HG02981 (cell line): ENCODE data around the gene CLIC5.
"Not testable (repeated sequence)": the region's sequence is repeated elsewhere in the genome, so short reads cannot be mapped to it uniquely, and the experiment has no call there.

Source experiments
- ATAC-seq: cut with Tn5 transposase; IDR thresholded peaks from one replicate; pipeline ENCODE4 v1.9.1; 2021; ENCODE audit warnings: mild to moderate bottlenecking, moderate library complexity; ENCODE audit not compliant: unreplicated experiment

The CLIC5 gene

GRCh38 chr6:45929421-45930361 lies 86.0 kb downstream of the CLIC5 start:
- ATAC-seq = no peak

- ATAC-seq = no peak
Observed at GRCh38 chr6:45928721-45929305, 86.8 kb downstream of the CLIC5 start.

GRCh38 chr6:45927421-45928320 lies 88.0 kb downstream of the CLIC5 start:
- no peak for ATAC-seq

DNA sequence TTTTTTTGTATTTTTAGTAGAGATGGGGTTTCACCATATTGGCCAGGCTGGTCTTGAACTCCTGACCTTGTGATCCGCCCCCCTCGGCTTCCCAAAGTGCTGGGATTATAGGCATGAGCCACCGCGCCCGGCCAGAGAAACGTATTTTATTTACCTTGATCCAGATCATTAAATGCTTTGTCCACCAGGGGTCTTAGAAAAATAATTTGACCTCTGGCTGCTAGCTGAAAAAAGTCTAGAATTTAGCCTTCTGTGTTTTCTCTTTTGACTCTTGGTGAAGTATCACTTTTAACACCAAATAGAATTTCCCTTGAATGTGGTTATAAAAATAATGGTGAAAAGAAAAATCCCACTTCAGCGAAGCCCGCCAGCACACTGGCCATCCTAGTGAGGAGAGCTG lies 89.2 kb downstream of the CLIC5 start:
- not testable (repeated sequence) for ATAC-seq

DNA sequence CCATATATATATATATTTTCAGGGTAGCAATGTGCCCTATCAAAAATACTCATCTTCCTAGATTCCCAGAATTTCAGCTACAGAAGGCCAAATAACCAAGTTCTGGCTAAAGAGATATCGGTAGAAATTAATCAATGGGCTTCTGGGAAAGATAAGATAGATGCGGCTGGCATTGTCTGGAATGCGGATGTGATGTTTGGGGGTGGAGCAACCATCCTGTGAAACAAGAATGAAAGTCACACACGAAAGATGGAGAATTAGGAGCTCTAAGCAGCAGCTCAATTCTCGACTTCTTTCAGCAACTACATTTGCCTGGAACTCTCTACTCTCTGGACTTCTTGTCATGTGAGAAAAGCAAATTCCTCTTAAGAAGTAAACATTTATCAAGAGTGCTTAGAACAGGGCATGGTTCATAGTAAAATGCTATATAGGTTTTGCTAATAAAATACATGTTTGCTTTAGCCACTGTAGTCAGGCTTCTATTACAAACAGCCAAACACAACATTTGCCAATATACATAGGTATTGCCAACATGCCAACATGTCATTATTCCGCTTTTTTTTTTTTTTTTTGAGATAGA lies 90.8 kb downstream of the CLIC5 start:
- ATAC-seq = no peak

DNA sequence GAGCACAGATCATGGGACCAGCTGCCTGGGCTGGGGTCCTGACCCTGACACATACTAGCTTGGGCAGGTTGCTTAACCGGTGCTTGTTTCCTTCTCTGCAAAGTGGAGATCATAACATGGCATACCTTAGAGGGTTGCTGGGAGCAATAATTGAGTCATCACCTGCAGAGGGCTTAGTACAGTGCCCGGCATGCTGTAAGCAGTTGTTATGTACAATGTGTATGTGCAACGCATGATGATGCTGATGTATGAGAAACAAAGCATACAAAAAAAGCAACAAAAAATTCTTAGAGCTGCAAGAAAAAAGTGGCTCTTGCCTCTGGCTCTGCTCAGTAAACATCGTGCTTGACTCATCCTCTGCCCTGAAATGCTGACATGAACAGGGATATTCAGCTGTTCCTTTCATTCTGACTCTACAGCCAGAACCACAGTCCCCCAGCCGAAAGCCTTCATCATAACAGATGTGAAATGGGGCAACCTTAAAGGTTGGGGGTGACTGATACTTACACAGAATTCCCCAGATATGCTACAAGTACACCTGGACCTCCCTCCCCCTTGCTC lies 91.7 kb downstream of the CLIC5 start:
- peak; percentile 43 for ATAC-seq

DNA sequence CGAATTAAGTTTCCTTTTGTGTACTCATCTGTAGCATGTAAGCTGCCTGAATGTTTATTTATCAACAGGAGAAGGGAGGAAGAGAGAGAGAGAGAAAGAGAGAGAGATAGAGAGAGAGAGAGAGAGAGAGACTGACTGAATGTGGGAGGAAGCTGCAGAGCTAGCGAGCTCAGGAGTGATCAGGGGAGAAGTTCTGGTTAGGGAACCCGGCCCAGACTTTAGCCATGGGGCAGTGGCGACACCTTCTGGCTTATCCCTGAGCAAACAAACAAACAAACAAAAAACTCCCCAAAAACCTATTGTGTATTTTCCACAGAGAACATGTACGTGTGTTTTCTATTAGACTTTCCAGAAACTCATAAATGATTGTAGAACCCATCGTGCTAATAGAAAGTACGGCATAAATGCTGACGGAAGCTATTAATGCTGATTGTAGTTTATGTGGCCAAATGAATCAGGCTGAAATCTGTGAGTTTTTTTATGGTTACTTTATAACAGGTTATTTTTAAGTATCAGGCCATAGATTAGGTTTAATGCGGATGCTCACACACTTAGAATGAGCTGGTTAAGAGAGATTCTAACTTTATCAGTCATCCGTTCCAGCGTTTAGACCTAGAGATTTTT lies 92.8 kb downstream of the CLIC5 start:
- ATAC-seq = no peak

DNA sequence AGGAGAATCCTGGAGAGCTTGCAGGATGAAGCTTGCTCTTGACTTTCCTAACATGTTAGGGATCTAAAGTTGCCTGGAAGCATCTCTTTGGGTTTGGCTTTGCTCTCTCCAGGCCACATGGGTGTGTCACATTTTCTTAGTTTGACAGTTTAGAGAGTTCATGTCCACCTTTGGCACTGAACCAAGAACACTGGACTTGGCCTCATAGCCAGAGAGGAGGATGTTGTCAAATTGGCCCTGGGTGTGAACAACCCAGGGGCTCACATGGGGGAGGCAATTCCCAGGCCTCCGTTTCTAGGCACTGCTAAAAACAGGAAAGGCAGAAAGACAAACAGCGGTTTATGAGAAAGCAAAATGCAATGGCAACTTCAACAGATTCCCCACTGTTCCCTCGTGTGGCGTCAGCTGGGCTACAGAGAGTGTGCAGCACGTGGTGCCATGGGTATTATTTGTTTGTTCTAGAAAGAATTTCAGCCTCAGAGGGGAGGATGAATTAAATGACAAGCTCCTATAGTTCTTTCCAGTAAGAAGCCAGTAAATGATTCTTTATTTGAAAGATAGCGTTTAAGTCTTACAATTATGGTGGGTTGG lies 93.9 kb downstream of the CLIC5 start:
- no peak for ATAC-seq

GRCh38 chr6:45920819-45921511 lies 94.7 kb downstream of the CLIC5 start:
- ATAC-seq = peak; percentile 70

DNA sequence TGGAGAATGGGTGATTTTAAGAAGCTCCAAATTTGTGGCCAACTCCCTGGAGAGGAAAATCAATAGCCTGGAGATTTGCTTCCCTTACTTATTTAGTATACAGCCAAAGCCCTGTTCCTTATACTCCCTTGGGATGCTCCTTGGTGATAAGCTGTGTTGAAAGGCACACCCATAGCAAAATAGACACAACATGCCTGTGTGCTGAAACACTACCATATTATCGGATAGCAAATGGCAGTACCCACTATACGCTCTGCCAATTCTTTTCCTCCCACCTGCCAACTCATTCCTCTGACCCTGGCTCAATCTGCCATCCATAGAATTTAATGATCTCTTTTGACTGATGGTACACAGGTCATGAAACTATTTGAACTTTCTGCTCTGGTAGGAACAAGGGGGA lies 98.2 kb downstream of the CLIC5 start:
- ATAC-seq = no peak

DNA sequence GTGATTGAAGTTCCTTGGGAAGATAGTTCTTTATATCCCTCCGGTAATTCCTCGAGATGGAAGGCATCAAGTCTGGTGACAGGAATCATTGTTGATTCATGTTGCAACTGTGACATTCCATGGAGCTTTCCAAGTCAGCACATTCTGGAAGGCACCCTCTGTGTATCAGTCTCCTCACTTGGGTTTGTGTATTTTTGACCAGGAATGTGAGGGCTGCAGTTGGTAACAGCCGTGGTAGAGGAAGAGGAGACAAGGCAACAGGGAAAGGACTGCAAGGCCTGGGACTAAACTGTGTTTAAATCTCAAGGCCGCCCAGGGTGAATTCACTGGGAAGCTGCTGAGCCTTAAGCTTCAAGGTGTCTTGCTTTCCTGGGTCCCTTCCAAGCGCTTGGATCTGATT lies 99.0 kb downstream of the CLIC5 start:
- ATAC-seq = no peak

DNA sequence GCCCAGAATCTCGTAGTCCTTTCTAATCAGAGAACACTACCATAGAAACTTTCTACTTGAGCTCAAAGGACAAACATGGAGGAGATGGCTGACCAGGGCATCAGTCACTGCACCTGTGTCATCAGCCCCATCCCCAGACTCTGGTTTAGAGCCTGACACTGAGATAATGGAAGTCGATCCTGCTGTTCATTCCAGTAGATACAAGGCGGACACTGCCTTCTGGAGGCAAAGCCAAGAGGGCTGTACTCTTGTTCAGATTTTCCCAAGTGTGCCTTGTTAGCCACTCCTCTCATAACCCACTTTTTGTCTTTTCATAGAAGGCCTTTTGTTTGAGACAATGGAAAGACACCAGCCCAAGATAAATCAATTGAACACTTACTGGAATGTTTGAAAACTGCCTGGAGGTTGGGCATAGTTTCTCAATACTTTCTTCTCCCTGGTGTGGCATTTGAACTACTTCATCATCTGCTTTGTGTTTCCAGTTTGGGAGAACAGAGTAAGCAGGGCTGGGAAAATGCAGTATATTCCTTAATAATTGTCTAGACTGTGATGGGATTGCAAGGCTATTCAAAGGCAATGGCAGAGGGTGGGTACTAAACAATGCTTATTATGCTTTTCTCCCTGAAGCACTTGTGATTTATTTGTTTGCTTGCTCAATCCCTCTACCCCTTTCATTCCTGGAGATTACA lies 99.7 kb downstream of the CLIC5 start:
- no peak for ATAC-seq

DNA sequence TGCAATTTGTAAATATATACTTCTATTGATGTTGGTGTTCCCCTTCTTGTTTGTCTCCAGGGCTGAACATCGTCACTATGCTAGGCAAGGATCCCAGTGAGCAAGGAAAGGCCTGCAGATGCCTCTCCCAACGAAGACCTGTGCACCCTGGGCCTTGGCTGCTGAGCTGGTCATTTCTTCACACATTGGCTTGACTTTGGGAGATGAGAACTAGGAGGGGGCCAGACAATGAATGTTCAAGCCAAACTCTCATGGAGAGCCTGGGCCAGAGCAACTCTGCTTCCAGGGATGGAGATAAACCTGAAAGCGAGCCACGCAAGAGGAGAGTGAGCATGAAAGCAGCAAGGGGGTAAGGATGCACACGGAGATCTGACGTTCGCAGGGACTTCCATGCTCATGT lies 104.0 kb downstream of the CLIC5 start:
- no peak for ATAC-seq

DNA sequence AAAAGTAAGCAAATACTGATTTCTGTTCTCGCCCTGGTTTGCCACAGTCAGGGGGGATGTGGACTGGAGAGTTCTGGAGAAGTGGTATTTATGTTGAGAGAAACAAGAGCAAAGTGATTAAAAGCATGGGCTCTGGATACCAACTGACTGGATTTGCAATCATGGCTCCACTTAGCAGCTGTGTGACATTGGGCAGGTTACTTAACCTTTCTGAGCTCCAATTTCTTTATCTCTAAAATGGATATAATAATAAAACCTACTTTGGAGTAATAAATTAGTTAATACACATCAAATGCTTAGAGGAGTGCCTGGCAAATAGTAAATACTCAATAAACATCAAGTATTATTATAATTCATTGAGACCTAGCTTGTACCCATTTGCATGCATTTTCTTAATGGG lies 111.7 kb downstream of the CLIC5 start:
- no peak for ATAC-seq

DNA sequence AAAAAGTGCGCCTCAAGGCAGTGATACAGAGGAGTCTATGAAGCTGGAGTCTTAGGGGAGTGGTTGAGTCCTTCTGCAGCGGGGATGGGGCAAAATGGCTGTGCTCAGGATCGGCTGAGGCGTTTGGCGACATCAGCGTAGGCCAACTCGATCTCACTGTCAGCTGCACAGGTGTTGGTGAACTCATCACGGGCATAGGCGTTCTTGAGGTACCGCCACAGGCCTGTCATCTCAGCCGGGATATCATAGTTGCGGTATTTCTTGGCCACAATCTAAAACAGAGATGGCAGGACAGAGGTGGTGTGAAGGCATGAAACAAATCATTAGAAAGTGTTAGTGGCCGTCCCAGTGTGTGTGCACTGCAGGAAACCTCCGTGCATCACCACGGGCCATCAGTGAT lies 112.7 kb downstream of the CLIC5 start:
- no peak for ATAC-seq

GRCh38 chr6:45901767-45902650 lies 113.7 kb downstream of the CLIC5 start:
- no peak for ATAC-seq

GRCh38 chr6:45900808-45901752 lies 114.6 kb downstream of the CLIC5 start:
- ATAC-seq = no peak
